ENCODE measurements around the gene ZNHIT2. TPM values are rescaled to one million over a fixed set of nuclear protein-coding genes. Genes with fewer than 3 reads are reported as not detected.

ZNHIT2 gene
- total RNA-seq, 1 experiment from 2014 or later, result 27.1 TPM

GRCh38 chr11:65083134-65083833 lies 34.2 kb downstream of the ZNHIT2 start:
- Histone ChIP-seq H3K27me3 (ENCODE audit: control insufficient read depth, insufficient read depth, low read length) (no peaks in the 10 kb centered on the region), H3K36me3 (ENCODE audit: control insufficient read depth, insufficient read depth, low read length) (peaks cover 8% of the 10 kb centered on the region), H3K4me1 (ENCODE audit: control insufficient read depth, insufficient read depth, low read length) (peaks cover 27% of the 10 kb centered on the region), H3K9me3 (ENCODE audit: control insufficient read depth, insufficient read depth, low read depth, low read length) (no peaks in the 10 kb centered on the region), H3K4me3 (ENCODE audit: low read depth in 2 of 2, low read length in 2 of 2) (peak overlapping the region; percentile 81 to 99), H3K27ac (ENCODE audit: low read length) (peak overlapping the region; percentile 96)
- DNase-seq (ENCODE audit: low read depth, low spot score) (no peak), ATAC-seq (peak; percentile 1; the same call in 1 of the 2 replicates)
- no TSS peak for BruUV-seq (replicated peaks)
- in situ Hi-C loops (cut with HindIII; ENCODE audit: low pct_unique_long_range_greater_than_20kb, low sequenced_read_pairs) (no loop called here), intact Hi-C loops (cut with micrococcal nuclease; ENCODE audit: unreplicated experiment) (no loop called here)
- ChIA-PET CTCF (no interaction called here), POLR2A (no interaction called here)
- no peak for TF ChIP-seq SIN3A (IDR thresholded peaks at IDR 0.05; ENCODE audit: borderline replicate concordance, insufficient read depth, low read depth, low read length)
- TF ChIP-seq REST (IDR thresholded peaks at IDR 0.05; ENCODE audit: insufficient read depth in 1 of 2, low read depth in 2 of 2, low read length in 1 of 2), result 0 out of 4 replicates have a peak, but pooled peaks of 1 of the 2 experiments have one; percentile 27

GRCh38 chr11:65078786-65079342 lies 38.6 kb downstream of the ZNHIT2 start:
- Histone ChIP-seq H3K9me3 (ENCODE audit: control insufficient read depth, insufficient read depth, low read depth, low read length) (no peaks in the 10 kb centered on the region), H3K36me3 (ENCODE audit: control insufficient read depth, insufficient read depth, low read length) (peaks cover 5% of the 10 kb centered on the region), H3K4me1 (ENCODE audit: control insufficient read depth, insufficient read depth, low read length) (peaks cover 28% of the 10 kb centered on the region), H3K4me3 (ENCODE audit: low read depth in 2 of 2, low read length in 2 of 2) (no peak overlapping the region), H3K27me3 (ENCODE audit: control insufficient read depth, insufficient read depth, low read length) (no peaks in the 10 kb centered on the region), H3K27ac (ENCODE audit: low read length) (peak overlapping the region; percentile 41)
- intact Hi-C loops (cut with micrococcal nuclease; ENCODE audit: unreplicated experiment) (no loop called here), in situ Hi-C loops (cut with HindIII; ENCODE audit: low pct_unique_long_range_greater_than_20kb, low sequenced_read_pairs) (no loop called here)
- DNase-seq (ENCODE audit: low read depth, low spot score), result no peak
- peak; percentile 15; the same call in 1 of the 2 replicates for ATAC-seq
- TF ChIP-seq REST (IDR thresholded peaks at IDR 0.05; ENCODE audit: insufficient read depth in 1 of 2, low read depth in 2 of 2, low read length in 1 of 2), result no peak
- no peak for TF ChIP-seq CTCF (IDR thresholded peaks at IDR 0.05)
- no peak for TF ChIP-seq SIN3A (IDR thresholded peaks at IDR 0.05; ENCODE audit: borderline replicate concordance, insufficient read depth, low read depth, low read length)
- no peak for TF ChIP-seq TCF7L2 (IDR thresholded peaks at IDR 0.05; ENCODE audit: low read depth, low read length)
- TF ChIP-seq POLR2AphosphoS5 (IDR thresholded peaks at IDR 0.05; ENCODE audit: low read depth, low read length), result no peak
- no TSS peak for BruUV-seq (replicated peaks)
- ChIA-PET CTCF (interaction anchor here (1.1 kb wide), 1 partner anchor 9 kb away, joined by 3 read pairs; no protein-coding TSS in a partner anchor), POLR2A (interaction anchor here (0.8 kb wide), 1 partner anchor 21 kb away, joined by 6 read pairs; no protein-coding TSS in a partner anchor)

Data from Panc1 (cell line).